GM18873 (cell line): Measurements from ENCODE around the gene GFPT2.

Experiments used
- ATAC-seq: cut with Tn5 transposase; IDR thresholded peaks from one replicate; pipeline ENCODE4 v1.9.1; 2021; ENCODE audit warnings: mild to moderate bottlenecking, moderate library complexity, moderate number of reproducible peaks; ENCODE audit not compliant: unreplicated experiment, low FRiP score

GFPT2 gene

GRCh38 chr5:180290568-180291233, 62.4 kb downstream of the GFPT2 start:
- ATAC-seq: no peak

GRCh38 chr5:180289966-180290365, 63.2 kb downstream of the GFPT2 start:
- no peak for ATAC-seq

- ATAC-seq: no peak
Measured at GRCh38 chr5:180289433-180289832, 63.7 kb downstream of the GFPT2 start.

GRCh38 chr5:180287868-180288267, 65.3 kb downstream of the GFPT2 start:
- ATAC-seq: no peak

GRCh38 chr5:180287404-180287803, 65.7 kb downstream of the GFPT2 start:
- no peak for ATAC-seq

GRCh38 chr5:180284149-180284548, 69.0 kb downstream of the GFPT2 start:
- ATAC-seq: no peak

- ATAC-seq: no peak
Measured at GRCh38 chr5:180283026-180283615, 70.0 kb downstream of the GFPT2 start.

- no peak for ATAC-seq
Measured at GRCh38 chr5:180282281-180282680, 70.9 kb downstream of the GFPT2 start.

GRCh38 chr5:180281706-180282105, 71.4 kb downstream of the GFPT2 start:
- no peak for ATAC-seq

GRCh38 chr5:180274695-180275094, 78.4 kb downstream of the GFPT2 start:
- ATAC-seq: no peak

- no peak for ATAC-seq
Measured at GRCh38 chr5:180271221-180271620, 81.9 kb downstream of the GFPT2 start.

GRCh38 chr5:180259260-180259611, 93.9 kb downstream of the GFPT2 start:
- no peak for ATAC-seq

GRCh38 chr5:180253036-180253824, 99.9 kb downstream of the GFPT2 start:
- no peak for ATAC-seq

GRCh38 chr5:180251887-180252286, 101.2 kb downstream of the GFPT2 start:
- ATAC-seq: no peak

- ATAC-seq: no peak
Measured at GRCh38 chr5:180251141-180251540, 102.0 kb downstream of the GFPT2 start.
